ENCODE measurements around the gene VILL.

DNA sequence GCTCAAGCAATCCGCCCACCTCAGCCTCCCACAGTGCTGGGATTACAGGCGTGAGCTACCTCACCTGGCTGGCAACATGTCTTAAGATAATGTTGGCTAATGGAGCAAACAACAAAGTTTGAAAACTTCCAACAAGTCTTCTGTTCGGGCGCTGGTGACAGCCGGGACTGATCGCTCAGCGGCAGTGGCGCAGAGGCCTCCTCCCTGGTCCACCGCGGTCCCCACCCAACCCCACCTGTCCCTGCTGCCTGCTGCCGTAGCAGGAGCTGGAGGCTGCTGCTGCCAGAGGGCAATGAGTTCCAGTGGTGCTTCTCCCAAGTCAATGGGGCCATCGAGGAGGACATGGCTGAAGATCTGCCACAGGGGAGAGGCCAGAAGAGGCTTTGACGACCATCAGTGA, 60.5 kb downstream of the VILL start:
- no peak for TF ChIP-seq CTCF (IDR thresholded peaks at IDR 0.05; ENCODE audit: low read length)
- TF ChIP-seq EZH2 (optimal IDR thresholded peaks at IDR 0.05; ENCODE audit: low read depth, low read length) = no peak
- no peak for TF ChIP-seq EZH2phosphoT487 (IDR thresholded peaks at IDR 0.05; ENCODE audit: low read length)
